ENCODE data around the gene PRRG4.
"Not testable (repeated sequence)": the region's sequence is repeated elsewhere in the genome, so short reads cannot be mapped to it uniquely, and the experiment has no call there.

PRRG4 gene

GRCh38 chr11:32885556-32885955, 55.8 kb downstream of the PRRG4 start:
- DNase-seq (ENCODE audit: low read depth), result no peak

- no peak for DNase-seq (ENCODE audit: low read depth)
These were observed 56.5 kb downstream of the PRRG4 start for GRCh38 chr11:32886180-32886579.

- not testable (repeated sequence) for DNase-seq (ENCODE audit: low read depth)
These were observed 58.1 kb downstream of the PRRG4 start for GRCh38 chr11:32887707-32888383.

GRCh38 chr11:32888384-32888710, 58.6 kb downstream of the PRRG4 start:
- not testable (repeated sequence) for DNase-seq (ENCODE audit: low read depth)

- peak; percentile 33 for DNase-seq (ENCODE audit: low read depth)
These were observed 59.1 kb downstream of the PRRG4 start for GRCh38 chr11:32888805-32889204.

- no peak for DNase-seq (ENCODE audit: low read depth)
These were observed 61.3 kb downstream of the PRRG4 start for GRCh38 chr11:32890843-32891656.

- peak; percentile 3 for DNase-seq (ENCODE audit: low read depth)
These were observed 62.1 kb downstream of the PRRG4 start for GRCh38 chr11:32891657-32892354.

GRCh38 chr11:32892355-32893092, 62.8 kb downstream of the PRRG4 start, which contains the start of gene QSER1:
TSS of gene QSER1 (plus strand) at chr11:32892811. CDS start at chr11:32893126, 315 bp downstream.
- DNase-seq (ENCODE audit: low read depth), result peak; percentile 34

- DNase-seq (ENCODE audit: low read depth), result no peak
These were observed 63.3 kb downstream of the PRRG4 start for GRCh38 chr11:32893093-32893342.

GRCh38 chr11:32893343-32894148, 63.8 kb downstream of the PRRG4 start:
- DNase-seq (ENCODE audit: low read depth), result peak; percentile 11

- peak; percentile 67 for DNase-seq (ENCODE audit: low read depth)
These were observed 64.6 kb downstream of the PRRG4 start for GRCh38 chr11:32894149-32894827.

- DNase-seq (ENCODE audit: low read depth), result no peak
These were observed 65.2 kb downstream of the PRRG4 start for GRCh38 chr11:32894921-32895320.

- DNase-seq (ENCODE audit: low read depth), result no peak
These were observed 65.7 kb downstream of the PRRG4 start for GRCh38 chr11:32895471-32895870.

GRCh38 chr11:32897103-32897502, 67.4 kb downstream of the PRRG4 start:
- no peak for DNase-seq (ENCODE audit: low read depth)

GRCh38 chr11:32899438-32899837, 69.7 kb downstream of the PRRG4 start:
- DNase-seq (ENCODE audit: low read depth), result no peak

- no peak for DNase-seq (ENCODE audit: low read depth)
These were observed 72.5 kb downstream of the PRRG4 start for GRCh38 chr11:32902089-32902665.

GRCh38 chr11:32905028-32905667, 75.4 kb downstream of the PRRG4 start:
- no peak for DNase-seq (ENCODE audit: low read depth)

Data from stromal cell of bone marrow (primary cell).